Fibroblast of skin of abdomen (primary cell): ENCODE results near the gene NDUFB5.
A peak's percentile ranks its signal among the peaks of the same experiment; 100 is the strongest.
"Not testable (repeated sequence)": the region's sequence is repeated elsewhere in the genome, so short reads cannot be mapped to it uniquely, and the experiment has no call there.

Experiments used
- DNase-seq: peaks from one replicate; pipeline ENCODE4 v3.0.0-alpha.2; 2013

NDUFB5 gene

GRCh38 chr3:179640469-179640868 lies 35.9 kb downstream of the NDUFB5 start:
- no peak for DNase-seq

GRCh38 chr3:179642871-179643270 lies 38.3 kb downstream of the NDUFB5 start:
- no peak for DNase-seq

DNA sequence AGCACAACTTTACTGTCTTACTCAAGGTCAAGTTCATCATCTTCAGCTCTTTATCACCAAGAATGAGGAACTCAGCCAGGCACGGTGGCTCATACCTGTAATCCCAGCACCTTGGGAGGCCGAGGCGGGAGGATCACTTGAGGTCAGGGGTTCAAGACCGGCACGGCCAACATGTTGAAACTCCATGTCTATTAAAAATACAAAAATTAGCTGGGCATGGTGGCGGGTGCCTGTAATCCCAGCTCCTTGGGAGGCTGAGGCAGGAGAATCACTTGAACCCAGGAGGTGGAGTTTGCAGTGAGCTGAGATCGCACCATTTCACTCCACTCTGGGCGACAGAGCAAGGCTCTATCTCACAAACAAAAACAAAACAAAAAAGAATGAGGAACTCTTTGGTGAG lies 39.2 kb downstream of the NDUFB5 start:
- DNase-seq, result not testable (repeated sequence)

- no peak for DNase-seq
Observed at GRCh38 chr3:179646177-179646576, 41.6 kb downstream of the NDUFB5 start.

DNA sequence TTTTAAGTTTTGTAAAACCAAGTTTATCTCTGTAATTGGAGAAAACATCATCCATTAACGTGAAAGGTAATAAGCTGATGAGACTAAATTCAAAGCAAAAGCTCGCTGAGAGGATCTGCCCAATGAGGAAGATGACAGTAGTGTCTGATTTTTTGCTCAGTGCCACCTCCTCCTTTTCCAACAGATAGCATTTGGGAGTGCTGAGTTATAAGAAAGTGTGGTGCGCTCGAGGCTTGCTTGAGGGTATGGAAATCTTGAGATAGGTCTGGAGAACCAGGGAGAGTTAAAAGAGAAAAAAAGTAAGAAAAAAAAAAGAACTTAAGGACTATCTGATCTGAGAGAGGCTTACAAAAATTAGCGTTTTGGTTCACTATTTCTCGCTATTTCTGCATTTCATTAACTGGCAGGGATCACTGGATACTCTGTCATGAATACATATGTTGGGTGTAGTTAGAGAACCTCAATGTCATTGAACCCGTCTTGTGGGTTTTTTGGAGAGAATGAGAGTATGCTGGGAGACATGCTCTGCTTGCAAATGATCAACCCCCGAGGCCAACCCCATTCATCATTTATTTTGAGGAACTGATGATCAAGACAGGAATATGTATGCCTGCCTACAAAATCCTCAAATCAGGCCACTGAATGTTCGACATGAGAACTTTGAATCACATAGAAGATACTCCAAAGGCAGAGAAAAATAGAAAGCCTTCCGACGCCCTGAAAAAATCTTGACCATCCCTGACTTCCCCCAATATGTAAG lies 47.3 kb downstream of the NDUFB5 start:
- DNase-seq, result no peak

DNA sequence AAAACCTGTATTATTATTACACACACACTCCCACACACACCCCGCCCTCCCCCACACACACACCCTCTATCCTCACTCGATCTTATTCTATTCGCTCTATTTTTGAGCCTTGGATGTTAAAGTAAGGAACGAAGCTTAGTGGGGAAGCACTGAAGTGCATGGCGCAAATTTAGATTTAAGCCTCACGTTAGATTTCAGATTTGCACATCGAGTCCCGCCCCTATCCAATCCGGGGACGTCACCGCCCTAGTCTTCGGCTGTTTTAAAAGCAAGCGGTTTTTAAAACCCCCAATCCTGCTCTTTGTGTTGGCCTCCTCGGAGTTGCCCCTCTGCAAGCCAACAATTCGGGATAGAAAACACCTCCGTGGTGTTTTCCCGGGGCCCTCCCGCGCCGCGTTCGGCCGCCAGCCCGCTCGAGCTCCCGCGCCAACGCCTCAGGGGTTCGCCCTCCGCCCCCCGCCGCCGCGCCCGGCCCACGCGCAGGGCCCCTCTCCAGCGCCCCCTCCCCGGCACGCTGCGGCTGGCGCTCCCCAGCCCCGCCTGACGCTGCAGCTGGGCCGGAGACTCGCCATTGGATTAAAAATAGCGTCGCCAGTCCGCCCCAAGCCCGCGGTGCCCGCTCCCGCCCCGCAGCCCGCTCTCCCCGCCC lies 48.0 kb downstream of the NDUFB5 start, which contains the start of gene USP13:
TSS of gene USP13 (plus strand) at position 594 of the 649 bp plus-strand sequence. CDS start 186 bp downstream, outside the sequence.
- peak; percentile 86 for DNase-seq

GRCh38 chr3:179653096-179653797 lies 48.7 kb downstream of the NDUFB5 start:
- peak; percentile 81 for DNase-seq

DNA sequence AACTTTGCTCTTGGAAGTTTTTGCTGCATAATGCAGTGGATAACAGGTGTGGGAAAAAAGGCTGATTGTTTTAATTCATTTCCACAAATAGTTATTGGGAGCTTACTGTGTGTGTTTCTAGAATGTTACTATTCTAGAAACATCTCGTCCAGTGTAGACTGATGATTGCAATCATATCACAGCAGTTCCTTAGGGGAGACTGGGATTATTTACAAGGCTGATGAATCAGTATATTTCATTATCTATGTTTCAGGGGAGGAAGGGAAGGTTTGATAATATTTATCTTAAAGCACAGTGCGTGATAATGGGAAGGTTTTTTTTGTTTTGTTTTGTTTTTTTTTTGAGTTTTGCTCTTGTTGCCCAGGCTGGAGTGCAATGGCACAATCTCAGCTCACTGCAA lies 50.6 kb downstream of the NDUFB5 start:
- no peak for DNase-seq

- DNase-seq, result no peak
Observed at GRCh38 chr3:179658606-179659005, 54.0 kb downstream of the NDUFB5 start.

DNA sequence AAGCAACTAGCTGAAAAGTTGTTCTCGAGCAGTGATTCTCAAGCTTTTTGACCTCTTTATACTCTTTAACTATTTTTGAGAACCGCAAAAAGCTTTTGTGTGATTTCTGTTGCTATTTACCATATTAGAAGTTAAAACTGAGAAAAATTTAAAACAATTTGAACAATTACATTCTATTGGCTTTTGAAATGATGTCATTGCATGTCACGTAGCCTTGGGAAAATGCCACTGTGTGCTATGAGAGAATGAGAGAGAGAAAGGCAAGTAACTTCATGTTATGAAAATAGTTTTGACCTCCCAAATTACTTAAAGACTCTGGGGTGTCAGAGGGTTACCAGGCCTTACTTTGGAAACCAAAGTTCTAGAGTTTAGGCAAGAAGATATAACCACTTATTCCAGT lies 56.3 kb downstream of the NDUFB5 start:
- no peak for DNase-seq

DNA sequence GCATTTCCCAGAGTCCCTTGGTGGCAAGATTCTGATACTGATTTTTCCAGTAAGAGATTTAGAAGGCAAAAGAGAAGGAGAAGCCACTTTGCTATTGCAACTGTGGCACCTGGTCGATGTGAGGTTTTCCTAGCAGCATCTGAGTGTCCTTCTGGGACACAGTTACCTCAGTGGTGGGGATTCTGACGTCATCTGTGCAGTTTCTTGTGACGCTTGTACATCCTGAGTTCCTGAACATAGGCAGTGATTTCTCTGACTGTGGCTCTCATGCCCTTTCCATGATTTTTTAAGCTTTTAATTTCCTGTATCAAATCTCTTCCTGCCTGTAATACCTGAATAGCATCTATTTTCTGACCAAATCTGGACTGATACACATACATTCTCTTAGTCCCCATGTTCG lies 57.2 kb downstream of the NDUFB5 start:
- no peak for DNase-seq

GRCh38 chr3:179663093-179663492 lies 58.5 kb downstream of the NDUFB5 start:
- DNase-seq, result no peak

DNA sequence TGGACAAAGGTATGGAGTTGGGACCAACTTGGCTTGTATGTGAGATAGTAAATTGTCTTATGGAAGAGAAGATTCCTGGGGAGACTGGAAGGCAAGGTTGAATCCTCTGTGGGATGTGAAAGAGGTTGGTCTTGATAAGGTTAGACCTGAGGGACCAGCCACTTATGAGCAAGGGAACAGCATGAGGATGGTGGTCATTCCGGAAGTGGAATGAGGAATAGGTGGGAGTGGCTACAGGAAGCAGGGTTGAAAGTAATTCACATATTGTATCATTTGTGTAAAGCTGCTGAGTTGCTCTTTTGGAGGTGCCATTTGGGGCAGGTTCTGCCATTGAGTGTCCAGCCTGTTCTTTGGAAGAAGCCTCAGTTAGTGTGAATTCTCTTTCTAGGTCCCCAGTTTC lies 61.4 kb downstream of the NDUFB5 start:
- no peak for DNase-seq

GRCh38 chr3:179666436-179667035 lies 61.9 kb downstream of the NDUFB5 start:
- peak; percentile 21 for DNase-seq

DNA sequence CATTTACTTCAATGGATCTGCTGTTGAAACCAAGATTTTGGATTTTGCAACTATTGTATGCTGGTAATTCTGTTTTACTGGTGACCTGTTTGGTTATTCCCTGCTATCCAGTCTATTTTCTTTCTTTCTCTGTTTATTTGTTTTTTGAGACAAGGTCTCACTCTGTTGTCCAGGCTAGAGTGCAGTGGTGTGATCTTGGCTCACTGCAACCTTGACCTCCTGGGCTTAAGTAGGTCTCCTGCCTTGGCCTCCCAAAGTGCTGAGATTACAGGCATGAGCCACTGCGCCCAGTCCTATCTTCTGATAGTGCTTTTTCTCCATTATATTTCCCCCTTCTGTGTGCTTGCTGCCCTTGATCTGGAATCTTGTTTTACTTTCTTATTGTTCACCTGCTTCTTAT lies 63.8 kb downstream of the NDUFB5 start:
- no peak for DNase-seq

- DNase-seq, result no peak
Observed at GRCh38 chr3:179670311-179670710, 65.7 kb downstream of the NDUFB5 start.

- no peak for DNase-seq
Observed at GRCh38 chr3:179671309-179671708, 66.7 kb downstream of the NDUFB5 start.

DNA sequence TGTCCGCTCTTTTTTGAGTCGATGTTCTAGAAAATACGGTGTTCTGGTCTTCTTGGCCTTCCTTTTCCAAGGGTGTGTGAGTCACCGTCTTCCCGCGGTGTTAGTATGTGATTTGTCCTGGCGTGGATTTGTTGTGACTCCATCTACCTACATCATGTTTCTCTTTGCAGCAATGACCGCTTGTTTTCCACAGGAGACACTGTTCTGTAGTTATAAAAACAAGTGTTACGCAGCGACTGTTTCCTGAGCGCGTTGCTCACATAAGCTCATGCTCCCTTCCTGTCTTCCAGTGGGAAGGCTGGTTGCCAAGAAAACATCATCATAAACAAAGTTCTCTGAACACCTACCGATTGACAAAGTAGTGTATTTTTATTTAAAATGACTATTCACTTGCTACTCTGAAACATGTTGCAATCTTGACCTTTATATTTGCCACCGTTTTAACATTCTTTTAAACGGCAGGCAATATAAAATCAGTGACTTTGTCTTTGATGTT lies 67.2 kb downstream of the NDUFB5 start:
- DNase-seq, result no peak

GRCh38 chr3:179672918-179673317 lies 68.3 kb downstream of the NDUFB5 start:
- DNase-seq, result no peak

DNA sequence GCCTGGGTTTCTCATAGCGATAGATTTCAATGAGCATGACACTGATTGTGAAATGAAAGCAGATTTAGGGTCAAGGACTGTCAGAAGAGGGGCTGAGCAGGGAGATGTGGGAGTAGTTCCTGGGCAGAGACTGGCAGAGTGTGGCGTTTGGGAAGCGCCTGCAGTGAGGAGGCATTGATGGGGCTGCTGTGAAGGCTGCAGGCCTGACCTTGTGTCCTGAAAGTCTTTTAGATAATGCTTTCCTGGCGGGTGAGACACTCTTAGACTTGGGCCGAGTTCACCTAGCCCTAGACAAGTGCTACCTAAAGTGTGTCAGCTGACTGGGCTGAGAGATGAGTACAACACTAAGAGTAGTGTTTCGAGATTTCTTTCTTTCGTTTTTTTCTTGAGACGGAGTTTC lies 68.9 kb downstream of the NDUFB5 start:
- DNase-seq, result no peak

DNA sequence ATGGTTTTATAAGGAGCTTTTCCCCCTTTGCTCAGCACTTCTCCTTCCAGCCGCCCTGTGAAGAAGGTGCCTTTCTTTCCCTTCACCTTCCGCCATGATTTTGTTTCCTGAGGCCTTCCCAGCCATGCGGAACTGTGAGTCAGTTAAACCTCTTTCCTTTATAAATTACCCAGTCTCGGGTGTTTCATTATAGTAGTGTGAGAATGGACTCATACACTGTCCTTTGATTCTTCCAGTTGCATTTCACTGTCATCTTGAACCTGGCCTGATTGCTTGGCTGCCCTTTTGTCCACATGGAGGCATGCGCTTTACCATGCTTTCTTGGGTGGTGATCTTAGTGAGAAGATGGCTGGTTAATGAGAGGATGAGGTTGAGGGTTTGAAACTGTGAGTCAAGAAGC lies 71.5 kb downstream of the NDUFB5 start:
- no peak for DNase-seq
